Mucosa of rectum (tissue), 2 donors: ENCODE measurements around the gene FTH1.
"Not testable (repeated sequence)": the region's sequence is repeated elsewhere in the genome, so short reads cannot be mapped to it uniquely, and the experiment has no call there.

Experiments used
- H3K27ac ChIP-seq, 2 donors: one replicate each; pipeline ENCODE4 v1.7.0; 2013; ENCODE audit warnings: inconsistent platforms in 2 of 2, low read depth in 2 of 2, low read length in 2 of 2
- H3K27me3 ChIP-seq, 2 donors: one replicate each; pipeline ENCODE4 v1.7.0; 2013; ENCODE audit warnings: low read length in 2 of 2; ENCODE audit not compliant: control insufficient read depth in 2 of 2, insufficient read depth in 2 of 2
- H3K36me3 ChIP-seq, 2 donors: one replicate each; pipeline ENCODE4 v1.7.0; 2013; ENCODE audit warnings: low read length in 2 of 2; ENCODE audit not compliant: control insufficient read depth in 2 of 2, insufficient read depth in 2 of 2
- H3K4me1 ChIP-seq, 2 donors: one replicate each; pipeline ENCODE4 v1.7.0; 2013; ENCODE audit warnings: low read length in 2 of 2, mild to moderate bottlenecking in 1 of 2; ENCODE audit not compliant: control insufficient read depth in 2 of 2, insufficient read depth in 2 of 2
- H3K4me3 ChIP-seq, 2 donors: one replicate each; pipeline ENCODE4 v1.7.0; 2013; ENCODE audit warnings: low read length in 2 of 2
- H3K9ac ChIP-seq, 2 donors: one replicate each; pipeline ENCODE4 v1.7.0; 2013; ENCODE audit warnings: low read length in 2 of 2, low read depth in 1 of 2, mild to moderate bottlenecking in 1 of 2
- H3K9me3 ChIP-seq, 2 donors: one replicate each; pipeline ENCODE4 v1.7.0; 2013; ENCODE audit warnings: low read length in 2 of 2; ENCODE audit not compliant: control insufficient read depth in 2 of 2
- donor health status: healthy.
- donor health status: Normal muscosa, but diverticular disease.

FTH1 gene

GRCh38 chr11:62002283-62002682 lies 34.8 kb upstream of the FTH1 start:
- not testable (repeated sequence) for H3K9ac ChIP-seq, H3K4me3 ChIP-seq, H3K27me3 ChIP-seq, H3K36me3 ChIP-seq, H3K27ac ChIP-seq, H3K9me3 ChIP-seq
- peaks cover 14 to 17% of the 10 kb centered on the region in 2 donors for H3K4me1 ChIP-seq

DNA sequence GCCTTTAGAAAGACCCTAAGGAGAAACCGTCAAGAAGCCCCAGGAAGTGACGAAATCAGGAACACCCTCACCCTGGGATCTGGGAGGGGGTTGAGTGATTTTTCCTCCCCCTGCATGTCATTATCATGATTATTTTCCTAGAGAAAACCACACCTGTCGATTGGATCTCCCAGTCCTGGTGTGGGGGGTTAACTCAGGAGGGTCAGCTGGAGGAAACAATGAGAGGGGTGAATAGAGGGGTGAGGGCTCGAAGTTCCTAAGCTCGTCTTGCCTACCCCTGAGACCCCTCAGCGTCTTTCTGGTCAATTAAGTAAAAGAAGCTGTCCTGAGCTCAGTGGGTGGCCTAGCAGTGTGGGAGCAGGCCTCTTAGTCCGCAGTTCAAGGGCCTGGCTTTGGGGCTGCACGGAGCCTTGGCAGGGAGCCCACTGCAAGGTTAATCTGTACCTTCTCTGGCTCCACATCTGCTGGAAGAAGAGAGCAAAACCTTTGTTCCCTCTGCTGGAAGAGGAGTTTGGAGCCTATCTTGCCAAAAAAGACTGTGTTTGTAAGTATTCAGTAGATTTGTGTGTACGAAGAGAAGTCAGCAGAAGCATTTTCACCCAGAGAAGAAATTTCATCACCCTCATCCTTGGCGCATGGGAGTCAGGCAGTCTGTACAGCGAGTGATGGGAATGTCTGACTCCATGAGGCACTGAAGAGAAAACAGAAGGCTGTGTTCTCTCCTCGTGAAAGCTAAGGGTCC lies 34.2 kb upstream of the FTH1 start:
- Histone ChIP-seq H3K9me3 (peaks cover 0 to 4% of the 10 kb centered on the region in 2 donors), H3K4me3 (no peak overlapping the region), H3K36me3 (no peaks in the 10 kb centered on the region), H3K4me1 (peaks cover 14 to 17% of the 10 kb centered on the region in 2 donors), H3K27me3 (no peaks in the 10 kb centered on the region), H3K9ac (peak overlapping the region in 1 of 2 donors; percentile 43), H3K27ac (peak overlapping the region; percentile 35 to 54)

GRCh38 chr11:62000539-62001446 lies 33.4 kb upstream of the FTH1 start:
- Histone ChIP-seq H3K36me3 (no peaks in the 10 kb centered on the region), H3K27me3 (no peaks in the 10 kb centered on the region), H3K4me3 (no peak overlapping the region), H3K27ac (no peak overlapping the region), H3K9me3 (peaks cover 0 to 4% of the 10 kb centered on the region in 2 donors), H3K4me1 (peaks cover 14 to 17% of the 10 kb centered on the region in 2 donors), H3K9ac (no peak overlapping the region)

DNA sequence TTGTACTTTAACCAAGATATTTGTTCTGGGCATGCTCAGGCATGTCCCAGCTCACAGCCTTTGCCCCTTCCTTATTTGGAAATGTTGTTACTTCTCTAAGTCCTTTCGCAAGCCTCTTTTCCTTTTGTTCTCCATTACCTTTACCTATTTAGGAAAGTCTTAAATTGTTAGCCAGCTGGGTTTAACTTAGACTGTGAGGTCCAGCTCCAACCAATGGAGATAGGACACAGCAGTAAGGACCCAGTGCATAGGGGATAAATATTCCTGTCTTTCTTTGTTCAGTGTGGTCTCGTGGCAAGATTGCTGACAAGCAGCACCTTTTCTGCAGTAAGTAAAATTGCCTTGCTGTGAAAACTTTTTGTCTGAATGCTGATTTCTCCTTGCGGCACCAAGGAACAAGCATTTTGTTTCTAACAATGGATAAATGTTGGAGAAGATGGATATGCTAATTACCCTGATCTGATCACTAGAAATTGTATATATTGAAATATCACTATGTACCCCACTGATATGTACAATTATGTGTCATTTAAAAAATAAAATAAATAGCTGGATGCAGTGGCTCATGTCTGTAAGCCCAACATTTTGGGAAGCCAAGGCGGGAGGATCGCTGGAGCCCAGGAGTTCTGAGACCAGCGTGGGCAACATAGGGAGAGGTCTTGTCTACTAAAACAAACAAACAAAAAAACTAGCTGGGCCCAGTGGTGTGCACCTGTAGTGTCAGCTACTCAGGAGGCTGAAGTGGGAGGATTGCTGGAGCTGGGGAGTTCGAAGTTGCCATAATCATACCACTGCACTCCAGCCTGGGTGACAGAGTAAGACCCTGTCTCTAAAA lies 31.9 kb upstream of the FTH1 start:
- H3K4me3 ChIP-seq, result no peak overlapping the region
- peaks cover 0 to 4% of the 10 kb centered on the region in 2 donors for H3K9me3 ChIP-seq
- no peak overlapping the region for H3K27ac ChIP-seq
- H3K36me3 ChIP-seq, result no peaks in the 10 kb centered on the region
- no peak overlapping the region for H3K9ac ChIP-seq
- H3K4me1 ChIP-seq, result peaks cover 14 to 17% of the 10 kb centered on the region in 2 donors
- no peaks in the 10 kb centered on the region for H3K27me3 ChIP-seq

DNA sequence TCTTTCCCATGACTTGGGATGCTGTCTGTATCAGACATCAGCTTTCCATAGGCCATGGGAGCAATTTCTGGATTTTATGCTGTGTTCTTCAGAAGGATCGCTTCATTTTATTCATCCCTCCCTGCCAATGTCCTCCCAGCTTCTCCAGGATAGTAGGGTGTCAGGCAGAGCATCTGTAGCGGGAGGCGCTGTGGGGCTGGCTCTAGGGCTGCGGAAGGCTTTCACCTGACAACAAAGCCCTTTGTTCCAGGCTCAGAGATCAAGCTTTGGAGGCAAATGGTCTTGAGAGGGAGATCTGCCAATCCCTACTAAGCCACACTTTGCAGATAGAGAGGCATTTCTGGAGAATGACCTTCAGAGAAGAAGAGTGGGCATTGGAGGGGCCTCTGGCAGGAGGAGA lies 29.5 kb upstream of the FTH1 start:
- Histone ChIP-seq H3K9ac (no peak overlapping the region), H3K4me3 (no peak overlapping the region), H3K27me3 (no peaks in the 10 kb centered on the region), H3K9me3 (peaks cover 0 to 4% of the 10 kb centered on the region in 2 donors), H3K4me1 (peaks cover 11 to 15% of the 10 kb centered on the region in 2 donors), H3K36me3 (no peaks in the 10 kb centered on the region), H3K27ac (no peak overlapping the region)

DNA sequence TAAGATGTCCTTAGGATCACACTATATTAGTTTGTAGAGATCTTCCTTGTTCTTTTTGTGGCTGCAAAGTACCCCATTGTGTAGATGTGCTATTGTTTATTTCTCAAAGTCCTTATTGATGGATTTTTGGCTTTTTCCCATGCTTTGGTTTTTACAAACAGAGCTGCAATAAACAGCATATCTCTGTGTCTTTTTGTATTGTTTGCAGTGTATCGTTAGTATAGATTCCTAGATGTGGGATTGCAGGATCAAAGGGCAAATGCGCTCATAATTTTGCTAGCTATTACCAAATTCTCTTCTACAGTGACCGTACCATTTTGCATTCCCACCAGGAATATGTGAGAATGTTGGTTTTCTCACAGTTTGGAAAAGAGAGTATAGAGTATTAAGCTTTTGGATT lies 27.5 kb upstream of the FTH1 start:
- Histone ChIP-seq H3K4me3 (no peak overlapping the region), H3K9me3 (peaks cover 0 to 4% of the 10 kb centered on the region in 2 donors), H3K27ac (no peak overlapping the region), H3K4me1 (no peaks in the 10 kb centered on the region), H3K9ac (no peak overlapping the region), H3K27me3 (no peaks in the 10 kb centered on the region), H3K36me3 (no peaks in the 10 kb centered on the region)

- peaks cover 0 to 4% of the 10 kb centered on the region in 2 donors for H3K4me1 ChIP-seq
- no peak overlapping the region for H3K9ac ChIP-seq
- H3K36me3 ChIP-seq, result no peaks in the 10 kb centered on the region
- H3K4me3 ChIP-seq, result no peak overlapping the region
- no peaks in the 10 kb centered on the region for H3K27me3 ChIP-seq
- no peak overlapping the region for H3K27ac ChIP-seq
- H3K9me3 ChIP-seq, result no peaks in the 10 kb centered on the region
Observed at GRCh38 chr11:61985869-61986268, 18.4 kb upstream of the FTH1 start.

GRCh38 chr11:61983419-61983818 lies 16.0 kb upstream of the FTH1 start:
- Histone ChIP-seq H3K36me3 (no peaks in the 10 kb centered on the region), H3K9me3 (no peaks in the 10 kb centered on the region), H3K4me1 (peaks cover 0 to 10% of the 10 kb centered on the region in 2 donors), H3K27ac (no peak overlapping the region), H3K27me3 (no peaks in the 10 kb centered on the region), H3K4me3 (no peak overlapping the region), H3K9ac (no peak overlapping the region)

DNA sequence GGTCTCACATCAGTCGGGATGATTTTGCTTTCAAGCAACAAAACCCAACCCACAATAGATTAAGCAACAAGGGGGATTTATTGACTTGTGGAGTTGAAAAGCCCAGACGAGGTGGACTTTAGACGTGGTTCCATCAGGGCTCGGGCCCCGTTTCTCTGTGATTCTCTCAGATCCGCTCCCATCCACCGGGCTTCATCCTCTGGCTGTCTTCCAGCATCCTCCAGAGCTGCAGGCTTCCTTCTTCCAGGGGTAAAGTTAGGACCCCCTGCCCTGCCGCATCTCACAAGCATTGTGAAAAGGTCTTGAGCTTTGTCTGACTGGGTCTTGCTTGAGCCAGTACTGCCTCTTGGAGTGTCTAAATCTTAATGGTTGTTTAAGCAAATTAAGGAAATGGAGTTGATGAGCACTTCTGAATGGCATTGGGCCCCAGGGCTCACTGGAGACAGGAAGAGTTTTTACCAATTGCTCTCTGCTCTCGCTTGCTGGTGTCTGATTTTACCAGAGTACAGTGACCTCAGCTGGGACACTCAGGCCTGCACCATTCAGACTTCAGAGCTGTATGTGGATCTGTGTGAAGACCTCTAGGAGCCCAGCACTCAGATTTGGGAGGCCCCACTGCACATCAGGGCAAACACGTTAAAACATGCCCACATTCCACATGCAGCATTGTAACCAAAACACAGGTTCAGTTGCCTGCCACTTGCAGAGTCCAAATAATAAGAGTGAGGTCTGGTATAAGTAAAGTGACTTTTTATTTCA lies 13.5 kb upstream of the FTH1 start:
- Histone ChIP-seq H3K27me3 (no peaks in the 10 kb centered on the region), H3K9ac (no peak overlapping the region), H3K27ac (no peak overlapping the region), H3K4me1 (peaks cover 9 to 33% of the 10 kb centered on the region in 2 donors), H3K9me3 (no peaks in the 10 kb centered on the region), H3K36me3 (no peaks in the 10 kb centered on the region), H3K4me3 (no peak overlapping the region)
